GM19025 (cell line): Measurements from ENCODE around the gene RTN4RL1.
"Not testable (repeated sequence)": the region's sequence is repeated elsewhere in the genome, so short reads cannot be mapped to it uniquely, and the experiment has no call there.

Source experiments
- ATAC-seq: cut with Tn5 transposase; IDR thresholded peaks from one replicate; pipeline ENCODE4 v1.9.1; 2021; ENCODE audit warnings: mild to moderate bottlenecking, low read depth, moderate library complexity; ENCODE audit not compliant: unreplicated experiment

Gene RTN4RL1

DNA sequence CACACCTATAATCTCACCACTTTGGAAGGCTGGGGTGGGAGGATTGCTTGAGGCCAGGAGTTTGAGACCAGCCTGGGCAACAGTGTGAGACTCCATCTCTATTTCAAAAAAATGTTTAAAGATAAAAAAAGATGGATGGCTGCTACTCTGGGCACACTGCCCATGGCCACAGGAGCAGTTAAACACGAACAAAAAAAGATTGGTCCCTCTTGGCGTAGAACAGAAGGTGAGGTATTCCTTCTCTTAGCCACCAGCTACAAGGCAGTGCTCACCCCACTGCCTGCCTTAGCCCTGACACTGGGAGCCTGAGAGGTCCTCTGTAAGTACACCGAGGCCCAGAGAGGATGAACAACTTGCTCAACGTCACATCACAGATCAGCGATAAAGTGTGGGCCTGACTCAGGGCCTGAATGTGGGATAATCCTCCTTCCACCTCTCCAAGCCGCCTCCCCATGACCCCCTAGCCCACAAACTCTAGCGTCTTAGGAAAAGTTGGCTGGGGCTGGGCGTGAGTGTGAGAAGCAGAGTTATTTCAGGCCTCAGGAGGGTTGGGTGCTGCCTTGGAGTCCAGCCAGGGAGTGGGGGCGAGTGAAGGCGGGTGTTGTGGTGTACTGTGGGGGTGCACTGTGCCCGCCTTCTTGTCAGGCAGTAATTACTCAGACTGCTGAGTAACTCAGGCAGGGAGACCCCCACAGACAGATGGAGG lies 2.5 kb upstream of the RTN4RL1 start:
- ATAC-seq, result no peak

DNA sequence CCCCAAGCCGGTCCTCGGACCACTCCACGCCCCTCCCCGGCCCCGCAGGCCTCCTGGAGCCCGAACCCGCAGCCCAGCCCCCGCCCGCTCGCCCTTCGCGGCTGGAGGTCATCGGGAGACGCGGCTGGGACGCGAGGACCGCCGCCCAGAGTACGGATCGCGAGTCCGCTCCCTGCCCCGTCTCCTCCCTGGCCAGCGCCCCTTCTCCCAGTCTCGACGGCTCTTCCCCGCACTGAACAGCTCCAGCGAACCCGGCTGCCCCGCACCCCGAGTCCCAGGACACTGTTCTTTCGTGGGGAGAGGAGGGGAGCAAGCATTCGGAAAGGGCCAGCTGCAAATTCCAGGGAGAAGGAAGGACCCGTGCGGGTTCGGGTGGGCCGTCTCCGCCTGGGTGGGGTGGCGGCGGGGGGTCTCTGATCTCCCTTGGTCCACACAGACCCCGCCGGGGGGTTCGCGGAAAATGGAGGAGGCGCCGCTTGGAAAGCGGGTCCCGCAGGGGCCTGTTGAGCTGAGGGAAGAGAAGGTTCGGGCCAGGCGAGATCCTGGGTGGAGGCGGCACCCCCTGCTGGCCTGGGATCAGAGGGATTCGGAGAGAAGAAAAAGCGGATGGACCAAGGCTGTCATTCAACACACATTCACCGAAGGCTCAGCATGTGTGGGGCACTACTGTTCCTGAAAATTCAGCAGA lies 632 bp upstream of the RTN4RL1 start:
- no peak for ATAC-seq

DNA sequence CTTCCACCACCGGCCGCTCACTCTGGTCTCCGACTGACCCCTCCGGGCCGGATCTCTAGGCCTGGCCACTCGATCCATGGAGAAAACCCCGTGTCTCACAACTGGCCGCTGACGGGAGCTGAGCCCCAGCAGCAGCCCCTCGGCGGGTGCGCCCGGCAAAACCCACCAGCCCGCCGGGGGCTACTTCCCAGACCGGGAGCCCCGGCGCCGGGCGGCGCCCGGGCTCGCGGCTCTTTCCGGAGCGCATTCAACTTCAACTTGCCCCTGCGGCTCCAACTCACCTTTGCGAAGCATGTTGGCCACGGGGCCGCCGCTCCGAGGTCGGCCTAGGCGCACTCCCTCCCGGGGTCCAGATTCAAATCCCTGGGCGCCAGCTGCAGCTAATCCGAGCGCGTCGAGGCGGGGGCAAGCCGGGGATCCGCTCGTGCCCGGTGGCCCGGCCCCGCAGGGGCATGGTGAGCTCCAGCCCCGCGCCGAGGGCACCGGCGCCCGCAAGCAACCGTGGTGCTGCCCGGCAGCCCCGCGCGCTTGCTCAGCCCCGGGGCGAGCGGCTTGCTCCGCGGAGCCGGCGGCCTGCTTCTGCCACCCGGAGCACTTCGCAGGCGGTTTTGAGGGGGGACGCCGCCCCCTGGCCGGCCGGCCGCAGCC lies 438 bp downstream of the RTN4RL1 start:
- no peak for ATAC-seq

DNA sequence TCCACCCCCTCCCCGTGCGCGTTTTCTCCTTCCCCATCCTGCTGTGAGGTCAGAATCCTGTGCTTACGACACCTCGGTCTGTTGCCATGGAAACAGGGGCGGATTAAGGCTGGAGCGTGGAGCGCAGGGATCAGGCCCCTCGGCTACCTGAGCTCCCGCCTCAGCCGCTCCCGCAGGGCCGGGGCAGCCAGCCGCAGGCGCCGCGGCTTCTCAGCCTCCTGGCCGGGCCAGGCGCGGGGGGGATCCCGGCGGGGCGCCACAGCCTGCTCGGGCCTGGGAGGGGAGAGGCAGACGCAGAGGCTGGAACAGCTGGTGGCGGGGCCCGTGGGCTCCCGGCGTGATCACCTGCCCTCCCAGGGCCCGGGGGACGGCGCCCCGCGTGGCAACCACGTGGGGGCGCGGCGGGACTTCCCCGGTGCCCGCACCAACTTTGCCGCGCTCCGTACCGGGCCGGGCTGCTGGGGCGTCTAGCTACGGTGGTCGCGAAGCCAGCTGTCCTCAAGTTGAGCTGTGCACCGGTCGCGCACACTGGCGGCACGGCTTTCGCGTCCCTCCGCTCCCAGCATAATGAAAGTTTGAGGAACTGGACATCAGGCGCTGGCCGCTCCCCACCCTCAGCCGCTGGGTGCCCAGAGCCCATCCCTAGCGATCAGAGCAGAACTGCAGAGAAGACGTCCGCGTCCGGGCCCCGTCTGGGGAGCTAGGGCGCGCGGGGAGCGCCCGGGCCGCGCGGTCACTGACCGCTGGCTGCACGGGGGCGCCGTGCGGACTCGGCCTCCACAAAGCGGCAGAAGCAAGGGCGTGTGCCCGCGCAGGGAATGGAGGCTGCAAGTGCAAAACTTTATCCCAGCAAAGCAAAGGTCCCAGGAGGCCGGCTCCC lies 1.2 kb downstream of the RTN4RL1 start:
- ATAC-seq, result no peak

DNA sequence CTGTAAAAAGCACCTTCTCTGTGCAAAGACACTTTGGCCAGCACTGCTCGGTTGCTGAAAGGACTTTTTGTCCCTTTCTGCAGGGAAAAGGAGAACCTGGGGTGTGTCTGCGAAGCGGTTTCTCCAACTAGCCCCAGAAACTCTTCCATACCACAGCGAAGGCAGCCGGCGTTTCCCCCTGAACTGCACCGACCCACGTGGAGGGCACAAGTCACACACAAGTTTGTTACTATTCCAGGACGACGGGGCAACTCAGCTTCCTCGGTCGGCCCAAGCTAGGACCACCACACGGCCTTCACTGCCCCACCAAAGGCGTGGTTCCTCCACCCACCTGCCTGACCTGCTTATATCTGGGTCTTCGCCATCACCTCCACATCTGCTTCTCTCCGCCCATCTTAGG lies 1.9 kb downstream of the RTN4RL1 start:
- no peak for ATAC-seq

DNA sequence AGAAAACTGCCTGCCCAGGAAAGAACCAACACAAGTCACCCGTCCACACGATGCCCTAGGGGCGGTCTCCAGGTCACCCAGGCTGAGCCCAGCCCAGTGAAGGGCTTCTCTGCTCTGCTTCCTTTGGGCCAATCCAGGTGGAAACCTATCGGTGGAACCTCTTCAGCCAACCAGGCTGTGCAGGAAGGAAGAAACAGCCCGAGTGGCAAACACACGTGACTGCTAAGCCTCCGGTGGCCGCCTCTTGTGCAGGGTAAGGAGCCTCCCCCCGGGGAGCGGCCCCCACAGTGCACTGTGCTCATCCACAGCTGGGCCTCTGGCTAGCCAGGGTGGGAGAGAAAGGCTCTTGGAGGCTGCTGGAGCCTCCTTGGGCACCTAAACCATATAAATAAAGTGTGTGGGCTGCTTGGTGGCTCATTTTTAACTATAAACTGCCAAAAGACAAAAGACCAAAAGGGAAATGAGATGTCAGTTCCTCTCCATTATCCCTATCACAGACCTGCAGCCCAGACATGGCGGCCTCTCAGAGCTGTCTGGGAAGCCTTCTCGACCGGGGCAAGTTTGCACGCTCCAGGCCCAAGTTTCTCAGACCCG lies 2.4 kb downstream of the RTN4RL1 start:
- no peak for ATAC-seq

DNA sequence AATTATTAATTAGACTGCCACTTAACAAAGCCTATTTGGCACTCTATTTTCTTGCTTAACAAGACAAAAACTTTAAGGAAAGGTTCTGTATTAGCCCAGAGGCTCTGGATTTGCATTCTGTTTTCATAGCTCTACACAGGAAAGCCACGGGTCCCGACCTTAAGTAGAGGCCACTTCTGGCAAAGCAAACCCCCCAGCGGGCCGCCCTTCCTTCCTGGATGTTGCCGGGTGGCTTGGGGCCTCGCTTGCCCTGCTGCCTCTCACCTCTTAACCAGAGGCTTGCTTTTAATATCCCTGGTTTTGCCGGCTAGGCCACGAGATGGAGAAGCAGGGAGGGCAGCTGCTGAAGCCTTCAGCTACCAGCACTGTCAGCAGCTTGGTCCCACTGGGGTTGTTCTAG lies 4.4 kb downstream of the RTN4RL1 start:
- ATAC-seq, result no peak

DNA sequence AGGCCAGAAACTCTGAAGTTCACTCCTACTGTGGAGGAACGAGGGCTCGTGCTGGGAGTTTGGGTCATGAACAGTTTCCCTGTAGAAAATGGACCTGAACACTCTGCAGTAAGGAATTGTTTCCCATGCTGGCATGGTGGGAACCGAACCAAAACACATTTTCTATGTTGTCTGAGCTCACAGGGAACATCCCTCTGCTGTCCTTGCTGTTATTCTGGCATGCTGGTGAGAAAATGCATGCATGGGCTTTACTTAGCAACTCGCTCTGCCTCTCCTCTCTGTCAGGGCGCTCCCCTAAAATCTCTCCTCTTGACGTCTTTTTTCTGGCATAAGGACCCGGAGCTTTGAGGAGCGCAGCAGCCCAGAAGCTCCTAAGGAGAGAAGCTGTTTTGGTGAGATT lies 5.4 kb downstream of the RTN4RL1 start:
- ATAC-seq, result no peak

DNA sequence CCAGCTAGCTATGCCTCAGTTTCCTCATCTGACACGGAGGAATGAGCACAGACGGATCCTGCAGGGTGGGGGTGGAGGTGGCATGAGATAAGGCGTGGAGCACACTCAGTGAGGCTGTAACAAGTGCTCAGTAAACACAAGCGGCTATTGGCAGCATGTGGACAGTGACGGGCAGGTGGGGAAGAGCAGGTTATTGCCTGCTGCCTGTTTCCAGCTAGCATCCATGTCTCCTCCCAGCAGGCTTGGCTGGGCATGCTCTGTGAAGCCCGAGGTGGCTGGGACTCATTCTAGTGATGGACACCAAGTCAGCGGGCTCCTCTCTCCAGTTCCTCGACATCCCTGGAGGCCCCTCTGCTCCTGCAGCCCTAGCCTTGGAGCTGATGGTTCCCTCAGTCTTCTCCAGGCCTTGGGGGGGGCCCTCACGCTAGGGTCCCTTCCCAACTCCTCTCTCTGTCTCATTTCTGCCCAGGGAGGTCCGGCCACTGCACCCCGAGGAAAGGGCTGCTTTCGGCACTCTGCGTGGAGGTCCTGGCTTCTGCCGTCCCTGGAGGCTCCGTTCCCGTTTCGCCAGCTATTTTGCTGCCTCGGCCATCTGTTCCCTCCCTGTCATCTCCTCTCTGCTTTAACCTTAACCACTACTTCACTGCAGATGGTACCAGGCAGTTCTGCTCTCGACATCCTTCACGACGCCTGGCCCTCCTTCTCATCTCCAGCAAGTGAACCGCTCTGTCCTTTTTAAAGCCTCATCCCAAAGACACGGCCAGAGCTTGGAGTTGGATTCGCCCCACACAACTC lies 6.2 kb downstream of the RTN4RL1 start:
- no peak for ATAC-seq

DNA sequence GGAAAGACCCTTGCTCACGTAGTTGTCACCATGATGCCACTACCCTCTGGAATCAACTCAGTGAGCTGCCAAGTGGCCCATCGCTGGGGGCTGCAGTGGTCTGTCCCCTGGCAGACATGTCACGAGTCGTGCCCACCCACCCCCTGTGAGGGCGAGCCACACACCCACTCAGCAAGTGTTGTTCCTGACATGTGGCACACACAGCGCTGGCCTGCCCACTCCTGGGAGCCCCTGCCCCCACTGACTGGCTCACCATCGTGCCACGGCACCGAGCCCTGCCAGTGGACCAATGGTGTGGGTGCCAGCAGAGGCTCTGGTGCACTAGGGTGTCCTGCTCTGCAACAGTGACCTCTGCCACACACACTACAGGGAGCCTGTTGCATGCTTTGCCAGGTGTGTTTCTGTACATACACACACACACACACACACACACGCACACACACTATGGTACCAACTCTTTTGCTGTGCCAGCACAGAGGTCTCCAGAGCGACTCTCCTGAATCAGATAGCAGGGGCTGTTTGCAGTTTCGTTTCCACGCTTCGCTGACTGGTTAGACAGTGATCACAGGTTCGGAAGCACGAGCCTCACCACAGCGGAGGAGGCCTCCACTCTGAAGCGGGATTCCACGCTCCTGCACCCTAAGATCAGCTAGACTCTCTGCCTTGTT lies 7.7 kb downstream of the RTN4RL1 start:
- ATAC-seq, result no peak

DNA sequence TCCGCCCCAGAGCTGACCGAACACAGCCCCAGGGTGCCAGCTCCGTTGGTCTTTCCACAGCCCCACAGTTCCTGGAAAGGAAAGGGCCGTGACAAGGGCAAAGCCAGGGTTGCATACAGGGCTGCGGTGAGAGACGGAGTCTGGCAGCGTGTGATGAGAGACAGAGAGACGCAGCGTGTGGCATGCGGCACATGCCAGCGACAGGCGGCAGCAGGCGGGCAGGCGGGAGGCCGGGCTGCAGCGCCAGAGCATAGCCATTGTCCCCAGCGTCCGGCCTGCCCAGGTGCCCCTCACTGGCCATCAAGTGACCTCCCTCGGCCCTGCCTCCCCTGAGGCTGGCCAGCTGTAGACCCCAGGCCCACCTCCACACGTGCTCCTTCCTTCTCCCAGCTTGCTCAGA lies 8.6 kb downstream of the RTN4RL1 start:
- no peak for ATAC-seq

DNA sequence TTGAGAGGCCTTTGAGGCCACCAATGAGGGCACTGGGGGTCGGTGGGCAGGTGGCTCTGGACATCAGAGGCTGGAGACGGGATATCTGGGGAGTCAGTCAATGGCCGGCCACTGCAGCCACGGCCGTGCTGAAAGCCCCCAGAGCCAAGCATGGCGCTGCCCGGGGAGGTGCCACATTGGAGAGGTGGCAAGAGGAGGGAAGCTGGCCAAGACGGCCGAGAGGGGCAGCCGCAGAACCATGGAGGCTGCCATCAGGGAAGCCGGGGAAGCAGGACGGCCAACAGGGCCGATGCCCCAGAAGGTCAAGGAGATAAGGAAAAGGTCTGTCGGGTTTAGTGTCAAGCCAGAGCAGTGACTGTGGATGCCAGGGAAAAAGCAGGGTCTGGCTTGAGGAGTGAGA lies 9.8 kb downstream of the RTN4RL1 start:
- ATAC-seq, result no peak

DNA sequence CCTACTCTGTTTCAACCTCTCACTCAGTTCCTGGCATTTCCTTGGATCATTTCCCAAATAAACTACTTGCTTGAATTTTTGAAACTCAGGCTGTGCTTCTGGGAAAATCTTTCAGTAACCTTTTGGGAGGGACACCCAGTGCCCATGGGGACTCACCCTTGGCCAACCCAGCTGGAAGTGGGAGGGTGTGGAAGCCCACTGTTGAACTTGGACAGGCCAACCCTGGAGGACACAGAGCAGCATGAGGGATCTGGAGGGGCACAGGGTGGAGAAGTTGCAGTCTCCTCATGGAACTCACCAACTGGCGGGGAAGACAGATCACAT lies 11.2 kb downstream of the RTN4RL1 start:
- no peak for ATAC-seq

DNA sequence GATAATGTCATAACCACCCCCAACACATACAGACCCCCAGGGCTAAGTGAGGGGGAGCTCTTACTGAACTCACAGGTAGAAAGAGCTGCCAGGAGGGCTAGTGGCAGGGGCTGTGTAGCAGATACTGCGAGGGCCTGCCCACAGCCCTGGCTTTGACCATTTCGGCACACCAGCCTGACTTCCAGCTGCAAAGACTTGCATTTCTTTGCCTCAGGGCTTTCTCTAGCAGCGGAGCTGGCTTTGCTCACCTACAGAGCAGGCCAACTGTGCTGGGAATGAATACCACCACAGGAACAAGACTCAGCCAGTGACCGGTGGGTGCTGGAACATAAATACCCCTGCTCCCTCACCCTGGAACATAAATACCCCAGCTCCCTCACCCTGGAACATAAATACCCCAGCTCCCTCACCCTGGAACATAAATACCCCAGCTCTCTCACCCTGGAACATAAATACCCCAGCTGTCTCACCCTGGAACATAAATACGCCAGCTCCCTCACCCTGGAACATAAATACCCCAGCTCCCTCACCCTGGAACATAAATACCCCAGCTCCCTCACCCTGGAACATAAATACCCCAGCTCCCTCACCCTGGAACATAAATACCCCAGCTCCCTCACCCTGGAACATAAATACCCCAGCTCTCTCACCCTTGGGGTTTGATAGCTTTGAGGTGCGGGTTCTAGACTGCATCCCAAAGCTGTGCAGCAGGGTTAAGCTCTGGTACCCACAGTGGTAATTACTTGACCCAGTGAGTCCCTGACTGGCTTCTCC lies 11.7 kb downstream of the RTN4RL1 start:
- ATAC-seq, result not testable (repeated sequence)

DNA sequence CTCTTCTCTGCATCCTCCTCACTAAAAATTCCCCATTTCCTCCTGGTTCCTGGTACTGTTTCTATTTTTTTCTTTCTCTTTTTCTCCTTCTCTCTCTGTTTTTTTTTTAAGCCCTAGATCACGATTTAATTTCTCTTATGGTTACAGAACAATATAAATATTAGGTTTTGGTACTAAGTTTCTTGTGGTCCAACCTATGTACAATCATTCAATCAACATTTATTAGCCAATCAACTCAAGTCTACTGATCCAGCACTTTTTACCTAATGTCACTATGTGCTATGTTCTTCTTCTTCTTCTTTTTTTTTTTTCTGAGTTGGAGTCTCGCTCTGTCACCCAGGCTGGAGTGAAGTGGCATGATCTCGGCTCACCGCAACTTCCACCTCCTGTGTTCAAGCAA lies 12.6 kb downstream of the RTN4RL1 start:
- no peak for ATAC-seq

DNA sequence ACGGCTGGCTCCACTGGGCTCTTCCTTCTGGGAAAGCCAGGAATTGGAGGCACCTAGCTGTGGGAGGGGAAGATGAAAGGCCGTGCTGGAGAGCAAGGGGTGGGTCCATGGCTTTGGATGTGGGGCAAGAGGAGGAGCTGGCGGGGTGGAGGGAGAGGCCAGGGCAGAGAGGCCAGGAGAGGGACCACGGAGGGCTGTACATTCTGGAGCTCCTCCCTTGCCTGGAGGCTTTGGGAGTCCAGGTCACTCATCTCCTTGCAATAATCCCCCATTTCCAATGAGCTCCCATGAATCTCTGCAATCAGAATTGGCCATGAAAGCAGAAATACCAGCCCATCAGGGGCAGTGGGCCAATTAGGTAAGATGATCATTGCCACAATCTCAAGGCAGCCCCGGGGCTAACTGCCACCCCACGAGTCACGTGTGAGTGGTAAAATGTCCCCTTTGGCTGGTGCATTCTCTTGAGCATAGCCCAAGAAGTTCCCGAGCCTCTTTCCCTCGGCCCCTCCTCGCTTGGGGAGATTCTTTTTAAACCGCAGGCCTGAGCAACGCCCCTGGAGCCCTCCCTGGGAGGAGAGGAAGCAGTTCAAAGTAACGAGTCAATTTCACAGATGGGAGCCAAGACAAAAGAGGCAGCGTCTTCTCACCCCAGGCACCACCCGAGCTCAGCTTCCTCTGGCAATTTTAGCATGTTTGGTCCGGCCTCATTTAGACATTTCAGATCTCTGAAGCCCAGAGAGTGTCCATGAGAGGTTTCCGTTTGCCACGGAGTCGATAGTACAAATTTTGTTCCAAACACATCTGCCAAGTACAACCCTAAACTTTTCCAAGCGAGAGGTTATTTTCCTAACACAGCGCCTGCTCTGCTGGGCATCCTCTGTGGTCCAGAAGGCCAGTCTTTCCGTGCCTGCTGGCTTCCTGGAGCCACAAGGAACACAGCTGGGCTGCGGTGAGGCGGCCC lies 13.4 kb downstream of the RTN4RL1 start:
- no peak for ATAC-seq

DNA sequence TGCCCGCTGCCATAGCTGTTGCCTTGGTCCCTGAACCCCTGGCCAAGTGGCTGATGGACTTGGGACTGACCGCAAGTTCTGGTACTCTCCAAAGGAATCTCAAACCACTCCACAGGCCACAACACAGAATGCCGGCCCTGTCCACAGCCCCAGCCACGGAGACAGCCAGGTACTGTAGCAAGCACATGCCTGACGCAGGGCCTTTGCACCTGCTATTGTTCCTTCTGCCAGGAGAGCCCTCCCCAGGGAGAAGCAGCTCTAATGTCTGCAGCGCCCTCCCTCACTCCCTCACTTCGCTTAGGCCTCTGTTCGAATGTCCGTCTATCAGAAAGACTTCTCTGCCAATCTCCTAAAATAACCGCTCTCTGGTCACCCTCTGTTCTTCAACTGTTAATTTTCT lies 15.4 kb downstream of the RTN4RL1 start:
- ATAC-seq, result no peak
